ENCODE data around the gene SERPINA7. TPM values are rescaled to one million over a fixed set of nuclear protein-coding genes. Genes with fewer than 3 reads are reported as not detected.

SERPINA7 gene
- total and polyA plus RNA-seq, 2 experiments from 2014 or later = not detected

DNA sequence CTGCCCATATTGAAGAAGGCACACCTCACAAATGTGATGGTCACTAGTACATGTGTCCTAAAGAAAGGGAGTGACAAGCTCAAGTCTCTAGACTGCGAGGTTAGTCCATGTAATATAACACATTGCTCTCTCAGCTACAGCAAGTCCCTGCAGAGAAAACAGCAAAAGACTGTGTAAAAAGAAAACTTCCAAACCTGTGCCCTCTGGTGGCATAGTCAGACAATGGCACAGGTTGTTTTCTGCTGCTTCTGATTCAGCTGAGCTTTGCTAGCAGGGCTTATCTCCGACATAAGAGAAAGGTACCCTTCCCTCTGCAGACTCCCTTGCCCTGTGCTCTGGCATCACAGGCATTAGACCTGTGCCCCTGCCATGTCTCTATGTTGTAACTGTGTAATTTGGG is 1.4 kb upstream of the SERPINA7 start:
- Histone ChIP-seq H3K36me3 (no peaks in the 10 kb centered on the region), H3K9me3 (ENCODE audit: low read depth) (no peaks in the 10 kb centered on the region), H3K4me1 (ENCODE audit: low read depth) (no peaks in the 10 kb centered on the region), H3K27me3 (no peaks in the 10 kb centered on the region), H3K4me3 (no peak overlapping the region), H3K27ac (no peak overlapping the region)
- DNase-seq (ENCODE audit: low read depth in 1 of 2, low spot score in 1 of 2) = peak; percentile 14 to 21
- TF ChIP-seq CTCF (IDR thresholded peaks at IDR 0.05; ENCODE audit: low read depth, low read length) = peak; percentile 29

DNA sequence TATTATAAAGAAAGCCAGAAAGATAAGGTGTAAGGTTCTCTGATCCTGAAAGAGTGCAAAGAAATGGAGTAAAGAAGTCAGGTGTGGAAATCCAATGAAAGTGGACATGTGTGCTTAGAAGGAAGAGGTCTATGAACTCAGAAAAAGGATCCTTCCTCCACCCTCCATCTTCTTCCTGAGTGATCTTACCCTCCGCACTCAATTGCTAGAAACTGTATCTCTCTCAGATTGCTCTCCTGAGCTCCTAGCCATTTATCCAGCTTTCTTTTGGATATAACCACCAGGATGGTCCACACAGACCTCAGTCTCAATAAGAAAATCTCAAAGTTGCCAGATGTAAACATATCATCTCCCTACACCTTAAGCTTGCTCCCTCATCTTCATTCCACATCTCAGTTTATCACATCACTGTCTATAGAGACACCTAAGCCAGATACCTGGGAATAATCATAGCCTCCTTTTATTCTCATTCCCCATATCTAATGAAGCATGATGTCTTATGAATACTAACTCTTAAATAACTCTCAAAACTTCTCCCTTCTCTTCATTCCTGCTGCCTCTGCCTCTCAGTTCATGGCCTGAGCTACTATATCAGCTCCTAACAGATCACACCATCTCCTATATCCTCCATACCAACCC is 573 bp downstream of the SERPINA7 start:
- Histone ChIP-seq H3K4me3 (no peak overlapping the region), H3K27me3 (no peaks in the 10 kb centered on the region), H3K9me3 (ENCODE audit: low read depth) (no peaks in the 10 kb centered on the region), H3K36me3 (no peaks in the 10 kb centered on the region), H3K27ac (no peak overlapping the region), H3K4me1 (ENCODE audit: low read depth) (no peaks in the 10 kb centered on the region)
- TF ChIP-seq CTCF (IDR thresholded peaks at IDR 0.05; ENCODE audit: low read depth, low read length) = no peak
- DNase-seq (ENCODE audit: low read depth in 1 of 2, low spot score in 1 of 2) = no peak

GRCh38 chrX:106036716-106037115 is 1.8 kb downstream of the SERPINA7 start:
- no peaks in the 10 kb centered on the region for H3K36me3 ChIP-seq
- H3K4me1 ChIP-seq (ENCODE audit: low read depth) = no peaks in the 10 kb centered on the region
- no peak overlapping the region for H3K27ac ChIP-seq
- TF ChIP-seq CTCF (IDR thresholded peaks at IDR 0.05; ENCODE audit: low read depth, low read length) = no peak
- no peaks in the 10 kb centered on the region for H3K27me3 ChIP-seq
- DNase-seq (ENCODE audit: low read depth in 1 of 2, low spot score in 1 of 2) = no peak
- H3K9me3 ChIP-seq (ENCODE audit: low read depth) = no peaks in the 10 kb centered on the region
- H3K4me3 ChIP-seq = no peak overlapping the region

- Histone ChIP-seq H3K36me3 (no peaks in the 10 kb centered on the region), H3K9me3 (ENCODE audit: low read depth) (no peaks in the 10 kb centered on the region), H3K27me3 (no peaks in the 10 kb centered on the region), H3K27ac (no peak overlapping the region), H3K4me1 (ENCODE audit: low read depth) (no peaks in the 10 kb centered on the region), H3K4me3 (no peak overlapping the region)
- DNase-seq (ENCODE audit: low read depth in 1 of 2, low spot score in 1 of 2) = peak; percentile 14 to 21
- peak; percentile 42 for TF ChIP-seq CTCF (IDR thresholded peaks at IDR 0.05; ENCODE audit: low read depth, low read length)
Observed at GRCh38 chrX:106035064-106035463, 3.5 kb downstream of the SERPINA7 start.

GRCh38 chrX:106023947-106024346 is 14.6 kb downstream of the SERPINA7 start:
- no peak for DNase-seq (ENCODE audit: low read depth in 1 of 2, low spot score in 1 of 2)
- H3K36me3 ChIP-seq = no peaks in the 10 kb centered on the region

More at GRCh38 chrX:106023947-106024346, 14.6 kb downstream of the SERPINA7 start:
- Histone ChIP-seq H3K27ac (no peak overlapping the region), H3K9me3 (ENCODE audit: low read depth) (no peaks in the 10 kb centered on the region), H3K27me3 (no peaks in the 10 kb centered on the region), H3K4me1 (ENCODE audit: low read depth) (no peaks in the 10 kb centered on the region), H3K4me3 (no peak overlapping the region)
- TF ChIP-seq CTCF (IDR thresholded peaks at IDR 0.05; ENCODE audit: low read depth, low read length) = no peak

Data from cardiac muscle cell (in vitro differentiated cells and primary cell).